Endothelial cell of umbilical vein (primary cell): ENCODE data around the gene ICA1L. TPM values are rescaled to one million over a fixed set of nuclear protein-coding genes. Genes with fewer than 3 reads are reported as not detected.

Experiments
- BruUV-seq: library from RNA; stranded (reverse); fragments of 400-500 nt; replicated peaks from 2 replicates; lab custom pipeline; 2021; lab: Mats Ljungman, UMichigan
- CTCF ChIA-PET: fragments of 300-600, 350-600 bp; sonication (Branson Sonifier 250); formaldehyde crosslinking; loops from one replicate; lab custom pipeline; 2021; ENCODE audit warnings: antibody characterized with exemption, inconsistent platforms; lab: Charles Lee
- POLR2A ChIA-PET: fragments of 300-600, 350-600 bp; sonication (Branson Sonifier 250); formaldehyde crosslinking; loops from one replicate; lab custom pipeline; 2021; ENCODE audit warnings: antibody characterized with exemption, inconsistent platforms; lab: Charles Lee
- DNase-seq: peaks from one replicate; pipeline ENCODE4 v3.0.0-alpha.2; 2011; ENCODE audit warnings: low read depth, low spot score
- FAIRE-seq: peaks from 2 replicates; lab custom pipeline; 2011; peaks lifted over from hg19 to GRCh38; lab: Jason Lieb, UNC
- H2AFZ ChIP-seq: 2 replicates; pipeline ENCODE4 v1.6.0; 2012; ENCODE audit warnings: low read depth, low read length, control low read depth, inconsistent platforms
- H3K27ac ChIP-seq: 2 replicates; pipeline ENCODE4 v1.5.1; 2011; ENCODE audit warnings: low read depth, mild to moderate bottlenecking, control low read depth, low read length, moderate library complexity; ENCODE audit not compliant: insufficient read depth
- H3K27me3 ChIP-seq, 2 experiments: 2 replicates each; pipeline versions ENCODE4 v1.6.0 to v1.6.1; 2011; ENCODE audit warnings: low read length in 2 of 2, mixed read lengths in 1 of 2; ENCODE audit not compliant: control insufficient read depth in 2 of 2, insufficient read depth in 2 of 2
- H3K36me3 ChIP-seq, 2 experiments: 2 replicates in 1 of 2; 3 replicates in 1 of 2; pipeline ENCODE4 v1.5.1; 2011; ENCODE audit warnings: low read length in 2 of 2, mild to moderate bottlenecking in 1 of 2, moderate library complexity in 1 of 2; ENCODE audit not compliant: control insufficient read depth in 2 of 2, insufficient read depth in 2 of 2; ENCODE audit errors: extremely low read depth in 1 of 2
- H3K4me1 ChIP-seq: 3 replicates; pipeline ENCODE4 v1.5.1; 2011; ENCODE audit warnings: mild to moderate bottlenecking, low read length; ENCODE audit not compliant: control insufficient read depth, insufficient read depth; ENCODE audit errors: extremely low read depth
- H3K4me2 ChIP-seq: 2 replicates; pipeline ENCODE4 v1.6.1; 2011; ENCODE audit warnings: low read length, control low read depth, mixed read lengths; ENCODE audit not compliant: insufficient read depth
- H3K4me3 ChIP-seq, 3 experiments: fragments of 200-600 bp in 1 of 3; sonication (generic), shearing (Covaris generic) in 1 of 3; replicated peaks in 1 of 3; 2 replicates each; pipeline ENCODE4 v1.5.1; 2011 to 2016; ENCODE audit warnings: control low read depth in 3 of 3, low read length in 3 of 3, mild to moderate bottlenecking in 2 of 3, inconsistent platforms in 1 of 3, low read depth in 1 of 3, moderate library complexity in 1 of 3; ENCODE audit not compliant: insufficient read depth in 1 of 3
- H3K79me2 ChIP-seq: 2 replicates; pipeline ENCODE4 v1.6.0; 2012; ENCODE audit warnings: low read length, inconsistent platforms; ENCODE audit not compliant: control insufficient read depth, insufficient read depth
- H3K9ac ChIP-seq: replicated peaks from 2 replicates; pipeline ENCODE3; 2011; ENCODE audit warnings: low read length, control low read depth; ENCODE audit not compliant: insufficient read depth; ENCODE audit errors: extremely low read depth
- H3K9me1 ChIP-seq: replicated peaks from 3 replicates; pipeline ENCODE4 v1.6.0; 2011; ENCODE audit warnings: mild to moderate bottlenecking, low read length; ENCODE audit not compliant: control insufficient read depth, insufficient read depth; ENCODE audit errors: extremely low read depth
- H3K9me3 ChIP-seq: replicated peaks from 2 replicates; pipeline ENCODE4 v1.5.1; 2012; ENCODE audit warnings: low read length, inconsistent platforms; ENCODE audit not compliant: control insufficient read depth, insufficient read depth
- H4K20me1 ChIP-seq: replicated peaks from 2 replicates; pipeline ENCODE3; 2011; ENCODE audit warnings: mild to moderate bottlenecking, low read length; ENCODE audit not compliant: control insufficient read depth, insufficient read depth; ENCODE audit errors: extremely low read depth
- CTCF ChIP-seq, 2 donors: IDR thresholded peaks; 1 replicate in 1 of 2; 2 replicates in 1 of 2; pipeline ENCODE4 v1.5.1; 2011; ENCODE audit warnings: low read length in 2 of 2, mild to moderate bottlenecking in 2 of 2, moderate library complexity in 2 of 2, control low read depth in 1 of 2, inconsistent platforms in 1 of 2, low read depth in 1 of 2; ENCODE audit not compliant: insufficient read depth in 1 of 2; ENCODE audit errors: extremely low read depth in 1 of 2
- EZH2 ChIP-seq: IDR thresholded peaks from 2 replicates; pipeline ENCODE4 v1.6.1; 2012; ENCODE audit warnings: borderline replicate concordance, low read depth, mild to moderate bottlenecking, moderate library complexity, low read length, inconsistent platforms; ENCODE audit not compliant: severe bottlenecking
- FOS ChIP-seq: IDR thresholded peaks from 2 replicates; pipeline ENCODE4 v1.6.1; 2011; ENCODE audit warnings: mild to moderate bottlenecking, low read length, moderate library complexity, borderline replicate concordance; ENCODE audit not compliant: insufficient read depth
- GATA2 ChIP-seq: IDR thresholded peaks from 2 replicates; pipeline ENCODE4 v1.7.0; 2011; ENCODE audit warnings: low read depth, mild to moderate bottlenecking, moderate library complexity, mixed read lengths, low read length; ENCODE audit not compliant: insufficient read length, insufficient read depth
- JUN ChIP-seq: IDR thresholded peaks from 2 replicates; pipeline ENCODE4 v1.6.1; 2011; ENCODE audit warnings: borderline replicate concordance, low read depth; ENCODE audit not compliant: insufficient read length, insufficient read depth
- MAX ChIP-seq: IDR thresholded peaks from 2 replicates; pipeline ENCODE4 v1.6.1; 2011; ENCODE audit not compliant: insufficient read depth, insufficient read length
- MYC ChIP-seq: IDR thresholded peaks from one replicate; pipeline ENCODE4 v1.6.1; 2011; ENCODE audit warnings: mild to moderate bottlenecking, low read depth, low read length
- POLR2A ChIP-seq: IDR thresholded peaks from 2 replicates; pipeline ENCODE4 v1.6.1; 2012; ENCODE audit warnings: low read depth, mild to moderate bottlenecking, control low read depth, low read length
- POLR2AphosphoS5 ChIP-seq: IDR thresholded peaks from 2 replicates; pipeline ENCODE4 v1.6.1; 2012; ENCODE audit warnings: low read depth, mild to moderate bottlenecking, control low read depth, low read length, moderate library complexity; ENCODE audit not compliant: insufficient read depth
- dilution Hi-C: fragments of 300-500 bp; cut with MboI; formaldehyde crosslinking; loops from one replicate; pipeline ENCODE4 v1.15.0; 2019; ENCODE audit warnings: low sequenced_read_pairs; ENCODE audit not compliant: extremely low pct_ligation_motif_present
- intact Hi-C: fragments of 100-400 bp; cut with micrococcal nuclease; formaldehyde crosslinking; loops from one replicate; pipeline ENCODE4 v1.10.0; 2022
- polyA plus RNA-seq, 4 experiments: library from polyadenylated mRNA; depleted of rRNA in 3 of 4; stranded (reverse) in 3 of 4; unstranded in 1 of 4; fragments of >200 nt; gene quantifications; 2 replicates each; pipeline versions ENCODE4 v1.2.1 to v1.2.3, GENCODE V29; 2011 to 2012; ENCODE audit warnings: missing spikeins in 1 of 4
- total RNA-seq: library from RNA; stranded (reverse); gene quantifications from 2 replicates; pipeline ENCODE4 v1.2.3, GENCODE V29; 2021

Gene ICA1L
- total and polyA plus RNA-seq, 2 donors (not counting 3 experiments of a cell fraction or from before 2014, with no cell fraction given), result 1.6 to 3.7 TPM

- intact Hi-C loops, result no loop called here
- Histone ChIP-seq H3K27me3 (no peaks in the 10 kb centered on the region), H3K4me2 (no peak overlapping the region), H3K36me3 (no peaks in the 10 kb centered on the region), H3K4me3 (no peak overlapping the region), H3K27ac (no peak overlapping the region), H2AFZ (no peak overlapping the region), H3K9me1 (no peaks in the 10 kb centered on the region), H4K20me1 (no peaks in the 10 kb centered on the region), H3K79me2 (no peaks in the 10 kb centered on the region), H3K4me1 (peaks cover 2% of the 10 kb centered on the region), H3K9me3 (no peaks in the 10 kb centered on the region), H3K9ac (no peak overlapping the region)
- ChIA-PET POLR2A (no interaction called here), CTCF (no interaction called here)
- BruUV-seq, result no TSS peak
- dilution Hi-C loops, result no loop called here
- no peak for FAIRE-seq
- DNase-seq, result no peak
- TF ChIP-seq CTCF (IDR thresholded peaks at IDR 0.05; ENCODE audit: extremely low read depth in 1 of 2, insufficient read depth in 1 of 2, low read depth in 1 of 2, low read length in 2 of 2) (no peak), EZH2 (no peak), JUN (no peak), GATA2 (no peak), MYC (no peak), MAX (no peak), POLR2AphosphoS5 (no peak), POLR2A (no peak), FOS (no peak)
Measured at GRCh38 chr2:202749477-202749876, 122.1 kb downstream of the ICA1L start.
